AG04450 (cell line): ENCODE results near the gene CDR2. TPM values are rescaled to one million over a fixed set of nuclear protein-coding genes. Genes with fewer than 3 reads are reported as not detected.

Source experiments
- CTCF ChIA-PET: fragments of 300-600, 350-600 bp; formaldehyde crosslinking; extraction: SDS; loops from one replicate; lab custom pipeline; 2022; ENCODE audit warnings: antibody characterized with exemption, inconsistent platforms; lab: Charles Lee
- POLR2A ChIA-PET: fragments of 350-600 bp; formaldehyde crosslinking; extraction: SDS; loops from one replicate; lab custom pipeline; 2021; ENCODE audit warnings: antibody characterized with exemption, inconsistent platforms; lab: Yijun Ruan, JAX
- DNase-seq: peaks from one replicate; pipeline ENCODE4 v3.0.0-alpha.2; 2011; ENCODE audit warnings: low read depth, low spot score
- H3K27ac ChIP-seq: one replicate; pipeline ENCODE4 v1.5.1; 2012; ENCODE audit warnings: low read depth, low read length, control low read depth
- H3K27me3 ChIP-seq: one replicate; pipeline ENCODE4 v1.6.0; 2012; ENCODE audit warnings: low read length; ENCODE audit not compliant: control insufficient read depth, insufficient read depth
- H3K4me3 ChIP-seq: 2 replicates; pipeline ENCODE4 v1.5.1; 2011; ENCODE audit warnings: mild to moderate bottlenecking, low read depth, low read length, control low read depth
- H3K9me3 ChIP-seq: 2 replicates; pipeline ENCODE4 v1.5.1; 2012; ENCODE audit warnings: low read length; ENCODE audit not compliant: control insufficient read depth, insufficient read depth
- polyA plus RNA-seq: library from polyadenylated mRNA; depleted of rRNA; stranded (reverse); fragments of >200 nt; gene quantifications from 2 replicates; pipeline ENCODE4 v1.2.3, GENCODE V29; 2011
- TF ChIP-seq, protein P1 (sequence below): IDR thresholded peaks from 2 replicates; pipeline ENCODE4 v1.5.1; 2011; ENCODE audit warnings: low read depth, low read length, control low read depth, inconsistent platforms

CDR2 gene
- polyA plus RNA-seq, 1 experiment, result 138 TPM

DNA sequence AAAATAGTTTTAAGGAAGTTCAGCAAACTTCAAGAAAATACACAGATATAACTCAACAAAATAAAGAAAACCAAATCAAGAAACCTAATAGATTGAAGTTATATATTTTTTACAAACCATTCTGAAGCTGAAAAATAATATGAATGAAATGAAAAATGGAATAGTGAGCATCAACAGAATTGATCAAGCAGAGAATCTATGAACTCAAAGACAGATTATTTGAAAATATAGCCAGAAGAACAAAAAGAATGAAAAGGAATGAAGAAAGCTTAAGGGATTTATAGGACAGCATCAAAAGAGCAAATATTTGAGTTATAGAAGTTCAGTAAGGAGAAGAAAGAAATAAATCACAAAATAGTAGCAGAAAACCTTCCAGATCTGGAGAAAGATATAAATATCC, 37.8 kb downstream of the CDR2 start:
- TF ChIP-seq, protein P1, sequence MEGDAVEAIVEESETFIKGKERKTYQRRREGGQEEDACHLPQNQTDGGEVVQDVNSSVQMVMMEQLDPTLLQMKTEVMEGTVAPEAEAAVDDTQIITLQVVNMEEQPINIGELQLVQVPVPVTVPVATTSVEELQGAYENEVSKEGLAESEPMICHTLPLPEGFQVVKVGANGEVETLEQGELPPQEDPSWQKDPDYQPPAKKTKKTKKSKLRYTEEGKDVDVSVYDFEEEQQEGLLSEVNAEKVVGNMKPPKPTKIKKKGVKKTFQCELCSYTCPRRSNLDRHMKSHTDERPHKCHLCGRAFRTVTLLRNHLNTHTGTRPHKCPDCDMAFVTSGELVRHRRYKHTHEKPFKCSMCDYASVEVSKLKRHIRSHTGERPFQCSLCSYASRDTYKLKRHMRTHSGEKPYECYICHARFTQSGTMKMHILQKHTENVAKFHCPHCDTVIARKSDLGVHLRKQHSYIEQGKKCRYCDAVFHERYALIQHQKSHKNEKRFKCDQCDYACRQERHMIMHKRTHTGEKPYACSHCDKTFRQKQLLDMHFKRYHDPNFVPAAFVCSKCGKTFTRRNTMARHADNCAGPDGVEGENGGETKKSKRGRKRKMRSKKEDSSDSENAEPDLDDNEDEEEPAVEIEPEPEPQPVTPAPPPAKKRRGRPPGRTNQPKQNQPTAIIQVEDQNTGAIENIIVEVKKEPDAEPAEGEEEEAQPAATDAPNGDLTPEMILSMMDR, result no peak
- CTCF ChIA-PET, result interaction anchor here (1.6 kb wide), 1 partner anchor 16 kb away, joined by 7 read pairs; no protein-coding TSS in a partner anchor
- Histone ChIP-seq H3K4me3 (no peak overlapping the region), H3K9me3 (peaks cover 5% of the 10 kb centered on the region), H3K27ac (no peak overlapping the region), H3K27me3 (no peaks in the 10 kb centered on the region)
- POLR2A ChIA-PET, result no interaction called here
- no peak for DNase-seq

DNA sequence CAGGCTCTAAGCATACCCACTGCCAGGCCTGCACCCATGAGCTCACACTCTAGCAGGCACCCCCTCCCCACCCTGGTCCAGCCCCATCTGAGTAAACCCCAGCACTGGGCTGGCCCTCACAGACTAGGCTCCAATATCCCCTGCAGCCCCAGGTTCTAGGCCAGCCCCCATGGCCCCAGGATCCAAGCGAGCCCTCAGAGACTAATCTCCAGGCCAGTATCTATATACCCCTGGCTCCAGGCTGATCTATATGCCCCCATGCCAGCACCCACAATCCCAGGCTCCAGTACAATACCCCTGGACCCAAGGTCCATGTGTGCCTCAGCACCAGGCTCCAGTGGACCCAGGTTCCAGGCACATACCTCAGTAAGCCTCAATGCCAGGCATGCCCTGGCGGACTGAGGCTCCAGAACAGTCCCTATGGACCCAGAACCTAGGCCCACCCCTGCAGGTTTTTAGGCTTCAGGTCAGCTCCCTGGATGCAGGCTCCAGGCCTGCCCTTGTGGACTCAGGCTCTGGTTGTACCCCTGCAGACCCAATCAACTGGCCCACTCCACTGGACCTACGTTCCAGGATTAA, 38.7 kb downstream of the CDR2 start:
- no peaks in the 10 kb centered on the region for H3K27me3 ChIP-seq
- ChIA-PET CTCF (interaction anchor here (1.6 kb wide), 1 partner anchor 15 kb away, joined by 7 read pairs; no protein-coding TSS in a partner anchor), POLR2A (no interaction called here)
- H3K27ac ChIP-seq, result no peak overlapping the region
- TF ChIP-seq, protein P1, result no peak
- H3K4me3 ChIP-seq, result no peak overlapping the region
- H3K9me3 ChIP-seq, result no peaks in the 10 kb centered on the region
- no peak for DNase-seq

DNA sequence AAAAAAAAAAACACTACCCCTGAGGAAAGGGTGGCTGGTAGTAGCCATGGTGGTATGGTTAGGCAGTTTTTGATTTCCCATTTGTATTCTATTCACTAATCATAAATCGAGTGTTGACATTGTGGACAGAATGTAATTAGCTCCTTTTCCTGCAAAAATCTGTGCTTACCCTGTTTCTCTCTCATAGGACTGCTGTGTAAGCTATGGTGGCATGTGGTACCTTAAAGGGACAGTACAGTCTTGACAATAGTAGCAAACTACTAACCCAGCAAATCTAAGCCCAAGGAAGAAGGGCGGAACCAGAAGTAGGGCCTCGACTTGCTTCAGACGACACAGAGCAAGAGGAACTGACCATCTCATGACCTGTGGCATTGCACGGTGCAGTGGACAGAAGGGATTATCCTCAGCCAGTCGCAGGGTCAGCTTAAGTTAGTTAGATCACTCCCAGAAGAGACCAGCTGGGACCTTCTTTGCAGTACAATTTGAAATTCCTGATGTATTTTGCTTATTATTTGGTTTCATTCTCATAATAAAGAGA, 40.9 kb downstream of the CDR2 start:
- no peak overlapping the region for H3K27ac ChIP-seq
- no peaks in the 10 kb centered on the region for H3K27me3 ChIP-seq
- H3K4me3 ChIP-seq, result no peak overlapping the region
- H3K9me3 ChIP-seq, result no peaks in the 10 kb centered on the region
- TF ChIP-seq, protein P1, result no peak
- POLR2A ChIA-PET, result interaction anchor here (0.6 kb wide), 1 partner anchor 20 kb away, joined by 3 read pairs; no protein-coding TSS in a partner anchor
- no peak for DNase-seq
- CTCF ChIA-PET, result no interaction called here

DNA sequence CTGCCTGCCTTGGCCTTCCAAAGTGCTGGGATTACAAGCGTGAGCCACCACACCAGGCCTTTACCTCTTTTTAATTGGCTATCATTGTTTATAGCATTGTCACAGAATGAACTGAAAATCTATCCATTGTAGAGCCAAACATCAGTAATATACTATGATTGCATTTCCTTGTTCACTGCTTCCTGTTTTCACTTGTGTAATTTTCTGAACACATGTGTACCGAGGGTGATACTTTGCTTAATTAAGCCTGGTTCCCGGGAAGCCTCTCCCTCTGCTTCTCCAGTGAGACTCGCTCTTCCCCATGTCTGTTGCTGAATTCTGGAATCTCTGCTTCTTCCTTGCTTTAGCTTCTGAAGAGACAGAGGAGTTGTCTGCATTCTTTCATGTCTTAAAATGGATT, 44.1 kb downstream of the CDR2 start:
- Histone ChIP-seq H3K4me3 (no peak overlapping the region), H3K9me3 (no peaks in the 10 kb centered on the region; the same call in 1 of the 2 replicates), H3K27me3 (no peaks in the 10 kb centered on the region), H3K27ac (no peak overlapping the region)
- ChIA-PET CTCF (interaction anchor here (1.8 kb wide), 1 partner anchor 9 kb away, joined by 10 read pairs; no protein-coding TSS in a partner anchor), POLR2A (no interaction called here)
- TF ChIP-seq, protein P1, result no peak
- DNase-seq, result no peak

DNA sequence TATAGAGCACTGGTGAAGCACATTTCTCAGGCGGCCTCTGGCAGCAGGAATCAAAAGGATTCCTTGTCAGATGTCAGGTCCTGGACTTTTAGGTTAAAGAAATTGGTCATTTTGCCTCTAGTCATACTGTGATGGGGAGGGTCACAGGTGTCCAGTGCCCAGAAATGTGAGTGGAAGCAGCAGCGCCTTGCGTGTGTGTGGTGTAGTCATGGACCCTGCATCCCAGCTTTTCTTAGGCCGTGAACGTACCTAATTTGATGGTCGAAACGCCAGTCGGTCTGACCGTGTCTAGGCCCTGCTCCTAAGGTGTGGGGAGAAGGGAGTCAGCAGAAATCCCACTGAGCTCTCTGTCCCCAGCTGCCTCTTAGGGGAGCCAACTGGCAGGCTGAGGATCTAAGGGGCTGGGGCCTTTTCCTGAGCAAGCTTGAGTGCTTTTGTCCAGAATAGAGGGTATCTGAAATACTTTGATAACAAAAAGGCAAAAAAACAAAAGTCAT, 45.2 kb downstream of the CDR2 start:
- DNase-seq, result no peak
- Histone ChIP-seq H3K4me3 (no peak overlapping the region), H3K27ac (no peak overlapping the region), H3K27me3 (no peaks in the 10 kb centered on the region), H3K9me3 (no peaks in the 10 kb centered on the region; the same call in 1 of the 2 replicates)
- ChIA-PET CTCF (interaction anchor here (0.8 to 1.8 kb wide), 2 partner anchors 8 to 29 kb away, joined by 3 to 10 read pairs; no protein-coding TSS in a partner anchor), POLR2A (interaction anchor here (0.6 kb wide), 2 partner anchors 37 to 41 kb away, joined by 3 to 6 read pairs; no protein-coding TSS in a partner anchor)
- TF ChIP-seq, protein P1, result no peak
